Measurements from ENCODE around the gene ZNF784.
A peak's percentile ranks its signal among the peaks of the same experiment; 100 is the strongest.

ZNF784 gene, protein sequence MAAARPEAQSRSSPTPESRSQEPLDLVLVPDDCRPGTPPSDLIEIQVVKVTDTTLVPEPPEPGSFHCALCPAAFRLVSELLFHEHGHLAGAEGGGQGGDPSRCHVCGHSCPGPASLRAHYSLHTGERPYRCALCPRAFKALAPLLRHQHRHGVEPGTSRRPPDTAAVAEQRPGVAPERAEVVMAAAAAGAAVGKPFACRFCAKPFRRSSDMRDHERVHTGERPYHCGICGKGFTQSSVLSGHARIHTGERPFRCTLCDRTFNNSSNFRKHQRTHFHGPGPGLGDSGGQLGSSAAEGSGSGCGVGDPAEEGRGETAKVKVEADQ

DNA sequence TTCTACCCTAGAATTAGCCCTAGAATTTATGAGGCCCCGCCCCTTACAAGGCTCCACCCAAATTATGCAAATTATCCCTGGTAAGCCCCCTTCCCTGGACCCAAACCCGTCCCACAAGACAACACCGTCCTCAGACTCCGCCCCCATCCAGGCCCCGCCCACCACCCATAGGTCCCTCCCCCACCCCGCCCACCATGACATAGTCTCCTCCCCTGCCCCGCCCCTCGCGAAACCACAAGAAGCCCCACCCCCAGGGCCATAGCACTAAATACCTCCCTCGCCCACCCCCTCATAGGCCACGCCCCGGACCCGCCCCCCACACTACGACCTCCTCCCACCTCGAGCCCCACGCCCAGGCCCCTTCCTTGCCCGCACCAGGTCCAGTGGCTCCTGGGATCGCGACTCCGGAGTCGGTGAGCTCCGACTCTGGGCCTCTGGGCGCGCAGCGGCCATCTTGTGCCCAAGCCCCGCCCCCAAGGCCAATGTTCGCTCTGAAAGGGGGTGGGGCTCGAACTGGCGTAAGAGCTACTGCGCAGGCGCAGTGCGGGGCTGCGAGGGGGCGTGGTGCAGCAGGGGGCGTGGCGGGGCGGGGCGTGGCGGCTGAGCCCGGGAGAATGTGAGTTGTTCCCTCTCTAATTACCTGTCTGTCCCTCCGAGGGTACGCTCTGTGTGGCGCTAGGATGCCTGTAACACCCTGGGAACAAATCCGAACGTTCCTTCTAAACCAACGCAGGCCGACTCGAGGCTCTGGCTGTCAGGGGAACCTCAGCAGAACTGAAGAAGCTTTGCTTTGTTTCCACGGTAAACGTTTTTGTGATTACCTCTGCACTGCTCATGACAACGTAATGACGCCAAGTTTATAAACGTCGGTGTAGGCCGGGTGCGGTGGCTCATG lies at the start of gene ZNF784:
Gene ZNF784 (minus strand): TSS at position 458 of the 895 bp plus-strand sequence. CDS start 5 bp downstream, at position 453.
- no peaks in the 10 kb centered on the region for H3K4me1 ChIP-seq
- peak within 1 kb of the TSS; percentile 78 for H3K4me3 ChIP-seq (ENCODE audit: low read depth, low read length)
- peak within 1 kb of the TSS; percentile 96 for H2AFZ ChIP-seq
- no peaks in the 10 kb centered on the region for H3K36me3 ChIP-seq (ENCODE audit: control insufficient read depth, insufficient read depth, low read length)
- peak within 1 kb of the TSS; percentile 67 for H3K4me2 ChIP-seq (ENCODE audit: low read length)
- H3K27ac ChIP-seq: peak within 1 kb of the TSS; percentile 95
- TF ChIP-seq, protein P1, sequence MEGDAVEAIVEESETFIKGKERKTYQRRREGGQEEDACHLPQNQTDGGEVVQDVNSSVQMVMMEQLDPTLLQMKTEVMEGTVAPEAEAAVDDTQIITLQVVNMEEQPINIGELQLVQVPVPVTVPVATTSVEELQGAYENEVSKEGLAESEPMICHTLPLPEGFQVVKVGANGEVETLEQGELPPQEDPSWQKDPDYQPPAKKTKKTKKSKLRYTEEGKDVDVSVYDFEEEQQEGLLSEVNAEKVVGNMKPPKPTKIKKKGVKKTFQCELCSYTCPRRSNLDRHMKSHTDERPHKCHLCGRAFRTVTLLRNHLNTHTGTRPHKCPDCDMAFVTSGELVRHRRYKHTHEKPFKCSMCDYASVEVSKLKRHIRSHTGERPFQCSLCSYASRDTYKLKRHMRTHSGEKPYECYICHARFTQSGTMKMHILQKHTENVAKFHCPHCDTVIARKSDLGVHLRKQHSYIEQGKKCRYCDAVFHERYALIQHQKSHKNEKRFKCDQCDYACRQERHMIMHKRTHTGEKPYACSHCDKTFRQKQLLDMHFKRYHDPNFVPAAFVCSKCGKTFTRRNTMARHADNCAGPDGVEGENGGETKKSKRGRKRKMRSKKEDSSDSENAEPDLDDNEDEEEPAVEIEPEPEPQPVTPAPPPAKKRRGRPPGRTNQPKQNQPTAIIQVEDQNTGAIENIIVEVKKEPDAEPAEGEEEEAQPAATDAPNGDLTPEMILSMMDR (IDR thresholded peaks at IDR 0.05): no peak
- H3K27me3 ChIP-seq (ENCODE audit: control insufficient read depth, insufficient read depth, low read length): no peaks in the 10 kb centered on the region
- no peaks in the 10 kb centered on the region for H3K9me3 ChIP-seq (ENCODE audit: control insufficient read depth, low read length)
- H3K9ac ChIP-seq: no peak within 1 kb of the TSS
- H3K79me2 ChIP-seq: no peaks in the 10 kb centered on the region

DNA sequence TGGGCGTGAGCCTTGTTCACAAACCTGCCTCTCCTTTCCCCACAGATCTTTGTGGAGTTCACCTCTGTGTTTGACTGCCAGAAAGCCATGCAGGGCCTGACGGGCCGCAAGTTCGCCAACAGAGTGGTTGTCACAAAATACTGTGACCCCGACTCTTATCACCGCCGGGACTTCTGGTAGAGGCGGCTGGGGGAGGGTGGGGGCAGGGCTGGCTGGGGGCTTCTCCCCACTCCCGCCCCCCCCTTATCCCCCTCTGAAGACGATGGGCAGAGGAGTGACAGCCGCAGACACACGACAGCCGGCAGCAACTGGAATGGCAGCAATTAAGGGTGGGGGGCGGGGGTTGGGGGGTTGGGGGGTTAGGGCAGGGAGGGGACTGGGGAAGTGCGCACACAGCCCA lies 49.5 kb upstream of the ZNF784 start:
- TF ChIP-seq, protein P1 (IDR thresholded peaks at IDR 0.05): no peak
- Histone ChIP-seq H3K27ac (no peak overlapping the region), H3K36me3 (ENCODE audit: control insufficient read depth, insufficient read depth, low read length) (no peaks in the 10 kb centered on the region), H2AFZ (no peak overlapping the region), H3K79me2 (peaks cover 28% of the 10 kb centered on the region), H3K9me3 (ENCODE audit: control insufficient read depth, low read length) (no peaks in the 10 kb centered on the region), H3K27me3 (ENCODE audit: control insufficient read depth, insufficient read depth, low read length) (no peaks in the 10 kb centered on the region), H3K4me3 (ENCODE audit: low read depth, low read length) (no peak overlapping the region), H3K4me2 (ENCODE audit: low read length) (no peak overlapping the region), H3K9ac (no peak overlapping the region), H3K4me1 (peaks cover 27% of the 10 kb centered on the region)

DNA sequence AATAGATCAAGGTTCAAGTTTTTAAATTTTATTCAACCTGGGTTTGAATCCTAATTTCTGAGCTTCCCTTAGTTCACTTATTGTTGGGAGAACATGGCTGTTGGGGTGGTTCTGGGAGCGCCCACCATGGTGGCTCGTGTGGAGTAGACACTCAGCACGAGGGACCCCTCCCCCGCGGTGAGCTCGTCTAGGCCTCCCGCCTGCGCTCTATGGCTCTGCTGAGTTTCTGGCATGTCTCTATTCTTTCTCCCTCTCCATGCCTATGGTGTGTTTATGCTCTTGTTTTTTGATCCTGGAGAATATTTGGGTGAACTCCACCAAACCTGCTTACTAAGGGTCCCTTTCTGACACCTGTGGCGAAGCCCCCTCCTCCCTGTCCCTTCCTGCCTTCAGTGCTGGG lies 49.1 kb upstream of the ZNF784 start:
- Histone ChIP-seq H2AFZ (no peak overlapping the region), H3K9me3 (ENCODE audit: control insufficient read depth, low read length) (no peaks in the 10 kb centered on the region), H3K27me3 (ENCODE audit: control insufficient read depth, insufficient read depth, low read length) (no peaks in the 10 kb centered on the region), H3K4me1 (peaks cover 25% of the 10 kb centered on the region), H3K4me3 (ENCODE audit: low read depth, low read length) (no peak overlapping the region), H3K27ac (no peak overlapping the region), H3K9ac (no peak overlapping the region), H3K79me2 (peaks cover 32% of the 10 kb centered on the region), H3K4me2 (ENCODE audit: low read length) (no peak overlapping the region), H3K36me3 (ENCODE audit: control insufficient read depth, insufficient read depth, low read length) (no peaks in the 10 kb centered on the region)
- TF ChIP-seq, protein P1 (IDR thresholded peaks at IDR 0.05): no peak

DNA sequence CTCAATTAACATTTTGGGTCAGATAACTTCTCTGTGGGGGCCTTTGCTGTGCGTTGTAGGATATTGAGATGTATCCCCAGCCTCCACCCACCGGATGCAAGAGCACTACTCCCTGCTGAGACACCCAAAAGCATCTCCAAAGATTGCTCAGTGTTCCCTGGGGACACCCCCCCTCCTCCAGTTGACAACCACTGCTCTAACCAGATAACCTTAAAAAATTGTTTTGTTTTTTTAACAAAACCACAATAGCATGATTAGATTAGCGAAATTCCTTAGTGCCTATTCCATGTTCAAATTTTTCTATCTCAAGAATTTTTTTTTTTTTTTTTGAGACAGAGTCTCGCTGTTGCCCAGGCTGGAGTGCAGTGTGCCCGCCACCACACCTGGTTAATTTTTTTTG lies 48.1 kb upstream of the ZNF784 start:
- Histone ChIP-seq H2AFZ (no peak overlapping the region), H3K4me1 (peaks cover 19% of the 10 kb centered on the region), H3K4me2 (ENCODE audit: low read length) (no peak overlapping the region), H3K9ac (no peak overlapping the region), H3K79me2 (peaks cover 42% of the 10 kb centered on the region), H3K9me3 (ENCODE audit: control insufficient read depth, low read length) (no peaks in the 10 kb centered on the region), H3K27me3 (ENCODE audit: control insufficient read depth, insufficient read depth, low read length) (no peaks in the 10 kb centered on the region), H3K4me3 (ENCODE audit: low read depth, low read length) (no peak overlapping the region), H3K36me3 (ENCODE audit: control insufficient read depth, insufficient read depth, low read length) (no peaks in the 10 kb centered on the region), H3K27ac (no peak overlapping the region)
- TF ChIP-seq, protein P1 (IDR thresholded peaks at IDR 0.05): no peak

Measured in parathyroid adenoma (tissue), 2 donors.